ENCODE data around the gene CLMP.

DNA sequence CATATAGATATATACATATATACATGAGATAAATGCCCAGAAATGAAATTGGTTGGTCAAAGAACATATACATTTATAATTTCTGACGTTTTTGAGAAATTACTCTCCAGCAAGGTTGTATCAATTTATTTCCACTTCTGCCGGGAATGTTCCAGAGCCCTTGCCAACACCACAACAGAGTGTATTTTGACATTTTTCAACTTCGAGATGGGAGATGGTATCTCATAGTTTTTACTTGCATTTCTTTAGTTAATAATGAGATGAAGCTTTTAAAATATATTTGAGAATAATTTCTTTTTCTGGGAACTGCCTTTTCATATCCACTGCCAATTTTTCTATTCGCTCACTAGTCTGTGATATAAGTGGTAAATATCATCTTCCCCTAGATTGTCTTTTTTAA is 19.3 kb upstream of the CLMP start:
- TF ChIP-seq, protein P1, sequence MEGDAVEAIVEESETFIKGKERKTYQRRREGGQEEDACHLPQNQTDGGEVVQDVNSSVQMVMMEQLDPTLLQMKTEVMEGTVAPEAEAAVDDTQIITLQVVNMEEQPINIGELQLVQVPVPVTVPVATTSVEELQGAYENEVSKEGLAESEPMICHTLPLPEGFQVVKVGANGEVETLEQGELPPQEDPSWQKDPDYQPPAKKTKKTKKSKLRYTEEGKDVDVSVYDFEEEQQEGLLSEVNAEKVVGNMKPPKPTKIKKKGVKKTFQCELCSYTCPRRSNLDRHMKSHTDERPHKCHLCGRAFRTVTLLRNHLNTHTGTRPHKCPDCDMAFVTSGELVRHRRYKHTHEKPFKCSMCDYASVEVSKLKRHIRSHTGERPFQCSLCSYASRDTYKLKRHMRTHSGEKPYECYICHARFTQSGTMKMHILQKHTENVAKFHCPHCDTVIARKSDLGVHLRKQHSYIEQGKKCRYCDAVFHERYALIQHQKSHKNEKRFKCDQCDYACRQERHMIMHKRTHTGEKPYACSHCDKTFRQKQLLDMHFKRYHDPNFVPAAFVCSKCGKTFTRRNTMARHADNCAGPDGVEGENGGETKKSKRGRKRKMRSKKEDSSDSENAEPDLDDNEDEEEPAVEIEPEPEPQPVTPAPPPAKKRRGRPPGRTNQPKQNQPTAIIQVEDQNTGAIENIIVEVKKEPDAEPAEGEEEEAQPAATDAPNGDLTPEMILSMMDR (IDR thresholded peaks at IDR 0.05), result no peak
- TF ChIP-seq EP300 (IDR thresholded peaks at IDR 0.05), result no peak

All from ovary (tissue), 3 donors.